Measurements from ENCODE around the gene CEP95. TPM values are rescaled to one million over a fixed set of nuclear protein-coding genes. Genes with fewer than 3 reads are reported as not detected.

Gene CEP95, protein sequence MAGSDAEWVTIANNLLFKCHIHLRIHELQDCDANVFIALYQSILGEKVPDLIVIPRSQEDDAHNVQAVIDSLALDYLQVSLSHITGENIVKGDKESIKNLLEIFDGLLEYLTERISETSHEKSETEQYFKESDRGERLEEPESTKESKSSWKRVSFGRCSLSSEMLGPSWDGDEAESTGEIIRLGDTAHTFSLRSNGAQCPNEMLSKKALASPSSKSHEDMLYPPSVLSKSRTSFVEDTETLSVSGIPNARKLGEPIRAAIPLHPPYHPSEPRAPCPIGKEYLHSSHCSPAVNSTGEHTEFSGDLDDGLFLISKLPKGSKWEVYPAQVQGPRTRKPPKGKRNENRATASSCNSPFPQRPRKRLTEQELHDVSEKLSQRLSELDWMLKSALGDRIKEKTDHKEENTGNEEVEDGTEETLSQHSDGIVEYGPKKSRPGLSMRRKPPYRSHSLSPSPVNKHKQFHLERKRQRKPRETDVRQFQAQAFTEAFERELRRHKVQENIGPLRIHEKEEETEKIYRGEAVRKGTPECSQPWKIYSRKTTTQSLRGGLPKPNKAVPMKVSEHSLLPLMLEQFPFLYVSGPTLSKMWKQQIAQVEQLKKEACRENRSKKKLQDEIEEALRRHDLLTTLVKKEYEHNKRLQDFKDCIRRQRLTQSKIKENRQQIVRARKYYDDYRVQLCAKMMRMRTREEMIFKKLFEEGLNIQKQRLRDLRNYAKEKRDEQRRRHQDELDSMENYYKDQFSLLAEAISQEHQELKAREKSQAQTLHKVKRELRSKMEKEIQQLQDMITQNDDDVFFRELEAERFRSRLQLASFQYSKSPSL
- total RNA-seq, result 25.7 and 27.3 TPM in 2 replicates

DNA sequence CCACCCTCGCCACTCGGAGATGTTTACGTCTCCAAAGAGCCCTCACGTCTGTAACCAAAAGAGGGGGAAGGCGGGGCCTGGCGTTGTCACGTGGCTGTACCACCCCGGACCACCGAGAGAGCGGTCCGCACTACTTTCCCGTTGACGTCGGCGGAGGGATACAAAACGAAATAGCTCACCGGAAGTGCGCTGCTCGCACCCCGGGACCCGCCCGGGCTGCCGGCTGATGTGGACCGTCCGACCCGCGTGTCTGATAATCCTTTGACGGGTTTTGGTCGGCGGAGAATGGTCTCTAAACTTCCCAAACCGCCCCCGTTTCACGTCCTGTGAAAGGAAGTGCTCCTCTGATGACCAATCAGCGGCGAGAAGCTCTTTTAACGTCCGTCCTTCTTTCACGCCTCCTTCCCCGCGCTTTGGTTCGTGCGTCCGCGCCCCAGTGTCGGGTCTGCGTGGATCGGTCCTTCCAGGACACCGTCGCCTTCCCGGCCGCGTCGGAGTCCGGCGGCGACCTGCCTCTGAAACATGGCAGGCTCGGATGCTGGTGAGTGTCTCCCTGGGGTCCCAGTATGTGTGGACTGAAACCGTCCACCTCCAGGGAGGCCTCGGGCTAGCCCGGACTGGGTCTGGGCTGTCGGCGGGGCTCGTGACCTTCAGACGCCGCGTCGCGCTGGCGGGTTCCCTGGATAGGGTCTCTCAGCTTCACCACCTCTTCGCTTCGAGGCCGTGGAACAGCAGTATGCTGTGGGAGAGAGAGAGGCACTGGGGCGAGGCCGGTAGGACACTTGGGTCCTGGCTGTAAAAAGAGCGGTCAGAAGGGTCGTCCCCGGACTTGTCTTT, at the start of gene CEP95:
CEP95 (plus strand) TSS at position 402 of the 837 bp plus-strand sequence; CDS start at position 523, 121 bp downstream.

DNA sequence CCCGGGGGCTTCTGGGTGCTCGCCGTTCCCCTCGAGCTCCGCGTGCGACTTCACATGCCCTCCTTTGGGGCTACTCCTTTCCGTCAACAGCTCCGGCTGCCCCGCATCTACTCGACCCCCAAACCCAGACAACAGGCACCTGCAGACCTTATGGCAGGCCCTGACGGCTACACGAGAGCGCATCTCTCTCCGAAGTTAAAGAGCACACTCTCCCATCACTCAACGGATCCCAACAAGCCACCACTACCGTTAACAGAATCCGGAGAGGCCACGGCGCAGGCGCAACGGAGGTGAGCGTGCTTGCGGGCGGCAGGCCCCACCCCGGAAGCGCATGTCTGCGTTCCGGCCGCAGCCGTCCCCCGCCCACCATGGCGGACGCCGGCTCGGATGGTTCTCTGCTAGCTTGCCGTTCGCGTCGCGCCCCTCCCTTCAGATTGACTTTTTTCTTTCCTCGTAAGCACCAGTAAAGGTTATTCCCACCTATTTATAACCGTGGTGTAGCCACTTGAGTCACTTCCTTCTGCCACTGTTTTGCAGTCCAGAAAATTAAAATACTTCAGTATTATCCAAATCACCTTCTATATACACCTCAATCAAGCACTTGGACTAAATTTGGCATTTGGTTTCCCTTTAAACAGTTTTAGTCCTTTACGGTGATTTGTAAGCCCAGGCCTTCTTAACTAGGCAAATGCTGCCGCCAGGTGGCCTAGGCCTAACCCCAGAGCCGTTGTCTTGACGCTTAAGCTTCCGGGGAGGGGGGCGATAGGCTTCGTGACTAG, 9.8 kb upstream of the CEP95 start, which contains the start of gene POLG2:
POLG2 (minus strand) TSS at position 269 of the 779 bp plus-strand sequence; CDS start at position 183, 86 bp downstream.

DNA sequence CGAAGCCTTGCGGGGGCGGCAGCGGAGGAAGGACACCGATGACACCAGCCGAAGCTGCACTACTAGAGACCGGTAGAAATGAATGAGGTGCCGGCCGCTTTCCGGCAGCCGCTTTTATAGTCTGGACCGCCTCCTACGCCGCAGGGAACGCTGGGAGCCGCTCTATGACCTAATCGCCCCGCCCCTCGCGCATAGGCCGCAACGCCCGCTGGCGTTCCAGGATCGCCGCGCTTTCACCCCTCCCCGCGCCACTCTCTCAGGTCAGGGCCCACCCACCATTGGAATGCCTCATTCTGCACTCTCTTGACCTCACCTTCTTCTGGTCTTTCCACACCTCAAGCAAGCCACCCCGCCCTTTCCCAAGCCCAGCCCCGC, 589 bp upstream of the CEP95 start, which contains the start of gene DDX5:
DDX5 (minus strand) TSS at position 89 of the 375 bp plus-strand sequence. CDS start 170 bp downstream, outside the sequence.

Other genes with a start within 250 kb of the CEP95 start
- gene TEX2, start 243.7 kb upstream of the CEP95 start, total RNA-seq, result 11.8 and 20.6 TPM in 2 replicates
- gene PECAM1, start 116.1 kb upstream of the CEP95 start, total RNA-seq, result 0.09 and 0.16 TPM in 2 replicates
- 3.0 and 7.9 TPM in 2 replicates for gene MILR1, start 57.9 kb upstream of the CEP95 start, total RNA-seq
- 16.1 and 22.0 TPM in 2 replicates for gene POLG2, start 9.9 kb upstream of the CEP95 start, total RNA-seq
- 296 and 462 TPM in 2 replicates for gene DDX5, start 688 bp upstream of the CEP95 start, total RNA-seq
- 56.3 and 72.4 TPM in 2 replicates for gene SMURF2, start 155.3 kb downstream of the CEP95 start, total RNA-seq

All from bronchial smooth muscle cell (primary cell).